IMR-90 (cell line): ENCODE measurements around the gene GTPBP10. TPM values are rescaled to one million over a fixed set of nuclear protein-coding genes. Genes with fewer than 3 reads are reported as not detected.

Source experiments
- ATAC-seq: fragments of 200-7000 bp; cut with Tn5 transposase; 2 replicates; pipeline ENCODE4 v1.9.1; 2020; ENCODE audit warnings: low read depth, mild to moderate bottlenecking, moderate library complexity
- BruUV-seq: library from RNA; stranded (reverse); fragments of 400-500 nt; replicated peaks from 2 replicates; lab custom pipeline; 2021; lab: Mats Ljungman, UMichigan
- CTCF ChIA-PET: fragments of 300-600 bp; formaldehyde crosslinking; extraction: SDS; loops from one replicate; lab custom pipeline; 2021; ENCODE audit warnings: antibody characterized with exemption; lab: Yijun Ruan, JAX
- POLR2A ChIA-PET: fragments of 300-600 bp; sonication (Branson Sonifier 250); formaldehyde crosslinking; loops from one replicate; lab custom pipeline; 2022; ENCODE audit warnings: antibody characterized with exemption; ENCODE audit not compliant: unreplicated experiment; lab: Charles Lee
- DNase-seq: peaks from one replicate; pipeline ENCODE4 v3.0.0; 2013
- H2AFZ ChIP-seq: replicated peaks from 2 replicates; pipeline ENCODE3; 2013; ENCODE audit warnings: low read length, mild to moderate bottlenecking; ENCODE audit not compliant: poor library complexity
- H2AK5ac ChIP-seq: 2 replicates; pipeline ENCODE4 v1.6.1; 2013; ENCODE audit warnings: low read depth, low read length, inconsistent platforms
- H2AK9ac ChIP-seq: replicated peaks from 2 replicates; pipeline ENCODE3; 2013; ENCODE audit warnings: mild to moderate bottlenecking, low read depth, low read length, moderate library complexity; ENCODE audit not compliant: poor library complexity
- H2BK120ac ChIP-seq: 2 replicates; pipeline ENCODE4 v1.6.1; 2013; ENCODE audit warnings: low read depth, low read length, inconsistent platforms
- H2BK15ac ChIP-seq: 3 replicates; pipeline ENCODE4 v1.6.1; 2013; ENCODE audit warnings: low read depth, low read length, inconsistent platforms
- H2BK20ac ChIP-seq: 2 replicates; pipeline ENCODE4 v1.6.1; 2013; ENCODE audit warnings: low read depth, mild to moderate bottlenecking, inconsistent platforms, low read length, moderate library complexity
- H2BK5ac ChIP-seq: 2 replicates; pipeline ENCODE4 v1.6.1; 2013; ENCODE audit warnings: mild to moderate bottlenecking, low read depth, low read length, inconsistent platforms; ENCODE audit not compliant: poor library complexity, severe bottlenecking
- H3K14ac ChIP-seq: replicated peaks from 2 replicates; pipeline ENCODE4 v1.6.1; 2013; ENCODE audit warnings: low read depth, low read length, inconsistent platforms
- H3K18ac ChIP-seq: 2 replicates; pipeline ENCODE4 v1.6.1; 2013; ENCODE audit warnings: low read depth, low read length, control low read depth
- H3K23ac ChIP-seq: 2 replicates; pipeline ENCODE4 v1.6.1; 2013; ENCODE audit warnings: low read depth, low read length, inconsistent platforms
- H3K27ac ChIP-seq: 2 replicates; pipeline ENCODE4 v1.5.1; 2013; ENCODE audit warnings: mild to moderate bottlenecking, control low read depth, low read length; ENCODE audit not compliant: insufficient read depth
- H3K27me3 ChIP-seq: 2 replicates; pipeline ENCODE4 v1.6.1; 2013; ENCODE audit warnings: low read length; ENCODE audit not compliant: control insufficient read depth, insufficient read depth
- H3K36me3 ChIP-seq: 2 replicates; pipeline ENCODE4 v1.6.1; 2013; ENCODE audit warnings: low read length, mixed read lengths; ENCODE audit not compliant: control insufficient read depth, insufficient read depth
- H3K4ac ChIP-seq: 2 replicates; pipeline ENCODE4 v1.6.1; 2013; ENCODE audit warnings: low read depth, low read length, inconsistent platforms
- H3K4me1 ChIP-seq: 2 replicates; pipeline ENCODE4 v1.6.1; 2013; ENCODE audit warnings: low read length, mixed read lengths; ENCODE audit not compliant: control insufficient read depth, insufficient read depth
- H3K4me2 ChIP-seq: 2 replicates; pipeline ENCODE4 v1.6.1; 2013; ENCODE audit warnings: low read depth, mild to moderate bottlenecking, control low read depth, low read length, moderate library complexity
- H3K4me3 ChIP-seq: 2 replicates; pipeline ENCODE4 v1.5.1; 2013; ENCODE audit warnings: low read depth, mild to moderate bottlenecking, control low read depth, low read length, moderate library complexity; ENCODE audit not compliant: insufficient read depth
- H3K56ac ChIP-seq: 2 replicates; pipeline ENCODE4 v1.6.1; 2013; ENCODE audit warnings: low read length, inconsistent platforms; ENCODE audit not compliant: insufficient read depth; ENCODE audit errors: extremely low read depth
- H3K79me1 ChIP-seq, 2 experiments: 2 replicates each; pipeline ENCODE4 v1.6.1; 2013; ENCODE audit warnings: low read length in 2 of 2, inconsistent platforms in 1 of 2, low read depth in 1 of 2
- H3K9ac ChIP-seq: 2 replicates; pipeline ENCODE4 v1.6.1; 2013; ENCODE audit warnings: low read depth, low read length, control low read depth
- H3K9me1 ChIP-seq: 2 replicates; pipeline ENCODE4 v1.6.1; 2013; ENCODE audit warnings: low read length, inconsistent platforms; ENCODE audit not compliant: insufficient read depth
- H3K9me3 ChIP-seq: 2 replicates; pipeline ENCODE4 v1.6.1; 2013; ENCODE audit warnings: low read length; ENCODE audit not compliant: control insufficient read depth, insufficient read depth
- H4K20me1 ChIP-seq: 2 replicates; pipeline ENCODE4 v1.6.1; 2013; ENCODE audit warnings: low read length, inconsistent platforms; ENCODE audit not compliant: insufficient read depth
- H4K5ac ChIP-seq: 2 replicates; pipeline ENCODE4 v1.6.1; 2013; ENCODE audit warnings: mild to moderate bottlenecking, low read depth, low read length, control low read depth
- H4K8ac ChIP-seq, 2 experiments: 2 replicates each; pipeline ENCODE4 v1.6.1; 2013; ENCODE audit warnings: low read depth in 2 of 2, low read length in 2 of 2, control low read depth in 1 of 2, inconsistent platforms in 1 of 2
- H4K91ac ChIP-seq: 2 replicates; pipeline ENCODE4 v1.6.1; 2013; ENCODE audit warnings: low read depth, low read length, inconsistent platforms; ENCODE audit not compliant: insufficient read depth
- BHLHE40 ChIP-seq: fragments of 150-350 bp; IDR thresholded peaks from 2 replicates; pipeline ENCODE4 v1.6.1; 2016; ENCODE audit warnings: mild to moderate bottlenecking, low read depth, low read length
- CEBPB ChIP-seq: IDR thresholded peaks from 2 replicates; pipeline ENCODE4 v1.6.1; 2012; ENCODE audit warnings: low read depth, low read length, improper control_type of control experiment
- CHD1 ChIP-seq: IDR thresholded peaks from 2 replicates; pipeline ENCODE4 v1.6.1; 2012; ENCODE audit warnings: low read depth, low read length, improper control_type of control experiment
- CTCF ChIP-seq: conservative IDR thresholded peaks from 2 replicates; pipeline ENCODE4 v1.5.1; 2012; ENCODE audit warnings: mild to moderate bottlenecking, low read depth, low read length, improper control_type of control experiment
- ELK1 ChIP-seq: fragments of 150-350 bp; IDR thresholded peaks from 2 replicates; pipeline ENCODE4 v1.6.1; 2016; ENCODE audit warnings: low read depth, mild to moderate bottlenecking, low read length, moderate library complexity, borderline replicate concordance
- FOS ChIP-seq: fragments of 150-350 bp; IDR thresholded peaks from 2 replicates; pipeline ENCODE4 v1.6.1; 2016; ENCODE audit warnings: low read depth, low read length
- MAFK ChIP-seq: IDR thresholded peaks from 2 replicates; pipeline ENCODE4 v1.6.1; 2012; ENCODE audit warnings: low read depth, low read length, improper control_type of control experiment
- MAZ ChIP-seq: IDR thresholded peaks from 2 replicates; pipeline ENCODE4 v1.6.1; 2012; ENCODE audit warnings: low read depth, mild to moderate bottlenecking, low read length, improper control_type of control experiment, moderate library complexity, borderline replicate concordance
- MXI1 ChIP-seq: IDR thresholded peaks from 2 replicates; pipeline ENCODE4 v1.6.1; 2012; ENCODE audit warnings: low read depth, mild to moderate bottlenecking, low read length, moderate library complexity, borderline replicate concordance
- NFE2L2 ChIP-seq: fragments of 150-350 bp; IDR thresholded peaks from 2 replicates; pipeline ENCODE4 v1.6.1; 2016; ENCODE audit warnings: low read depth, mild to moderate bottlenecking, low read length
- POLR2A ChIP-seq: IDR thresholded peaks from 2 replicates; pipeline ENCODE4 v1.6.1; 2012; ENCODE audit warnings: mild to moderate bottlenecking, low read depth, low read length
- RAD21 ChIP-seq: IDR thresholded peaks from 2 replicates; pipeline ENCODE4 v1.6.1; 2012; ENCODE audit warnings: low read length, improper control_type of control experiment
- RCOR1 ChIP-seq: IDR thresholded peaks from 2 replicates; pipeline ENCODE4 v1.6.1; 2012; ENCODE audit warnings: mild to moderate bottlenecking, low read length, improper control_type of control experiment; ENCODE audit not compliant: insufficient replicate concordance
- RFX5 ChIP-seq: IDR thresholded peaks from 2 replicates; pipeline ENCODE4 v1.8.0; 2012; ENCODE audit warnings: low read depth, mild to moderate bottlenecking, low read length, moderate library complexity
- SMC3 ChIP-seq: fragments of 150-350 bp; IDR thresholded peaks from 2 replicates; pipeline ENCODE4 v1.6.1; 2016; ENCODE audit warnings: low read depth, mild to moderate bottlenecking, antibody characterized with exemption, low read length, moderate library complexity
- dilution Hi-C: fragments of 300-500 bp; cut with HindIII; formaldehyde crosslinking; loops from one replicate; pipeline ENCODE4 v1.14.3; 2018; ENCODE audit warnings: low sequenced_read_pairs; ENCODE audit not compliant: unreplicated experiment
- in situ Hi-C: fragments of 300-500 bp; cut with MboI; formaldehyde crosslinking; loops from 3 replicates; pipeline ENCODE4 v1.14.3; 2019; ENCODE audit warnings: low sequenced_read_pairs, inconsistent platforms, mixed read lengths
- intact Hi-C: fragments of 100-400 bp; cut with micrococcal nuclease; formaldehyde crosslinking; loops from 2 replicates; pipeline ENCODE4 v1.10.0; 2022
- polyA plus RNA-seq, 3 experiments: library from polyadenylated mRNA; depleted of rRNA; stranded (reverse); fragments of >200 nt; gene quantifications; 2 replicates each; pipeline ENCODE4 v1.2.3, GENCODE V29; 2012; ENCODE audit warnings: low replicate concordance in 1 of 3
- total RNA-seq: library from RNA; depleted of rRNA; stranded (reverse); fragments of >200 nt; gene quantifications from 2 replicates; pipeline ENCODE4 v1.2.3, GENCODE V29; 2012
- TF ChIP-seq, protein P1 (sequence below): fragments of 150-350 bp; IDR thresholded peaks from 2 replicates; pipeline ENCODE4 v1.6.1; 2017; ENCODE audit warnings: mild to moderate bottlenecking, antibody characterized with exemption, low read length, low read depth

Gene GTPBP10
- total and polyA plus RNA-seq, 2 of the 4 experiments (the other 2 are of a cell fraction), result 11.5 to 12.8 TPM

- BruUV-seq, result no TSS peak
- H4K91ac ChIP-seq, result no peak overlapping the region
- H3K9me3 ChIP-seq, result no peaks in the 10 kb centered on the region
- H2BK15ac ChIP-seq, result no peak overlapping the region
- CTCF ChIA-PET, result no interaction called here
- ATAC-seq (no peak), DNase-seq (no peak)
- dilution Hi-C loops (no loop called here), in situ Hi-C loops (no loop called here), intact Hi-C loops (no loop called here)
- H2AK9ac ChIP-seq, result no peak overlapping the region
- H3K56ac ChIP-seq, result no peak overlapping the region
- H3K4me2 ChIP-seq, result no peak overlapping the region
- H3K23ac ChIP-seq, result no peak overlapping the region
- no peak overlapping the region for H2BK20ac ChIP-seq
- no peak overlapping the region for H4K8ac ChIP-seq
- no peak overlapping the region for H2BK120ac ChIP-seq
- no peak overlapping the region for H3K14ac ChIP-seq
- no peak overlapping the region for H2BK5ac ChIP-seq
- no peaks in the 10 kb centered on the region for H3K27me3 ChIP-seq
- peaks cover 16 to 28% of the 10 kb centered on the region in 2 experiments for H3K79me1 ChIP-seq
- H3K18ac ChIP-seq, result no peak overlapping the region
- H4K5ac ChIP-seq, result no peak overlapping the region
- no peak overlapping the region for H3K9ac ChIP-seq
- no peak overlapping the region for H3K4ac ChIP-seq
- H3K9me1 ChIP-seq, result peaks cover 3% of the 10 kb centered on the region; the same call in 1 of the 2 replicates
- H2AFZ ChIP-seq, result no peak overlapping the region
- H3K36me3 ChIP-seq, result peaks cover 7% of the 10 kb centered on the region
- H3K4me1 ChIP-seq, result no peaks in the 10 kb centered on the region; the same call in 1 of the 2 replicates
- H3K27ac ChIP-seq, result no peak overlapping the region
- no peak overlapping the region for H2AK5ac ChIP-seq
- POLR2A ChIA-PET, result interaction anchor here (0.7 kb wide), 1 partner anchor 1660 kb away, joined by 4 read pairs; no protein-coding TSS in a partner anchor
- H3K4me3 ChIP-seq, result no peak overlapping the region
- no peaks in the 10 kb centered on the region for H4K20me1 ChIP-seq
- TF ChIP-seq MAZ (no peak), RFX5 (no peak), FOS (no peak), NFE2L2 (no peak), MXI1 (no peak), RCOR1 (no peak), CTCF (no peak), CEBPB (no peak), SMC3 (no peak), POLR2A (no peak), BHLHE40 (no peak), ELK1 (no peak), MAFK (no peak), RAD21 (no peak), CHD1 (no peak)
- TF ChIP-seq, protein P1, sequence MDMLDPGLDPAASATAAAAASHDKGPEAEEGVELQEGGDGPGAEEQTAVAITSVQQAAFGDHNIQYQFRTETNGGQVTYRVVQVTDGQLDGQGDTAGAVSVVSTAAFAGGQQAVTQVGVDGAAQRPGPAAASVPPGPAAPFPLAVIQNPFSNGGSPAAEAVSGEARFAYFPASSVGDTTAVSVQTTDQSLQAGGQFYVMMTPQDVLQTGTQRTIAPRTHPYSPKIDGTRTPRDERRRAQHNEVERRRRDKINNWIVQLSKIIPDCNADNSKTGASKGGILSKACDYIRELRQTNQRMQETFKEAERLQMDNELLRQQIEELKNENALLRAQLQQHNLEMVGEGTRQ, result no peak
Measured at GRCh38 chr7:90351987-90352386, 5.5 kb downstream of the GTPBP10 start.
